NB4 (cell line): ENCODE data around the gene DLD.

Experiments
- DNase-seq: peaks from one replicate; pipeline ENCODE4 v3.0.0; 2010; ENCODE audit warnings: low read depth
- H3K4me3 ChIP-seq: one replicate; pipeline ENCODE4 v1.5.1; 2011; ENCODE audit warnings: mild to moderate bottlenecking, low read depth, low read length, moderate library complexity
- CTCF ChIP-seq: IDR thresholded peaks from one replicate; pipeline ENCODE4 v1.5.1; 2012; ENCODE audit warnings: low read depth, low read length
- MAX ChIP-seq: IDR thresholded peaks from 2 replicates; pipeline ENCODE4 v1.6.1; 2011; ENCODE audit warnings: low read depth, low read length
- MYC ChIP-seq: IDR thresholded peaks from 2 replicates; pipeline ENCODE4 v1.6.1; 2011; ENCODE audit warnings: low read depth, low read length
- POLR2A ChIP-seq: IDR thresholded peaks from 2 replicates; pipeline ENCODE4 v1.6.1; 2011; ENCODE audit warnings: mild to moderate bottlenecking; ENCODE audit not compliant: insufficient read length; ENCODE audit errors: extremely low read depth

Gene DLD

GRCh38 chr7:107936312-107936711, 45.3 kb downstream of the DLD start:
- no peak for DNase-seq
- no peak overlapping the region for H3K4me3 ChIP-seq
- no peak for TF ChIP-seq MYC
- TF ChIP-seq CTCF = no peak
- TF ChIP-seq POLR2A = no peak
- no peak for TF ChIP-seq MAX

- no peak overlapping the region for H3K4me3 ChIP-seq
- no peak for DNase-seq
Measured at GRCh38 chr7:107937531-107937930, 46.5 kb downstream of the DLD start.

GRCh38 chr7:107938456-107939250, 47.7 kb downstream of the DLD start:
- TF ChIP-seq MYC (no peak), POLR2A (no peak), CTCF (no peak), MAX (no peak)
- DNase-seq = no peak
- no peak overlapping the region for H3K4me3 ChIP-seq

More at GRCh38 chr7:107937531-107937930, 46.5 kb downstream of the DLD start:
- TF ChIP-seq POLR2A (no peak), MAX (no peak), MYC (no peak), CTCF (no peak)

- TF ChIP-seq POLR2A = no peak
- no peak for TF ChIP-seq MAX
- TF ChIP-seq MYC = no peak
- TF ChIP-seq CTCF = no peak
- DNase-seq = no peak
- H3K4me3 ChIP-seq = no peak overlapping the region
Measured at GRCh38 chr7:107939573-107940489, 48.8 kb downstream of the DLD start.

GRCh38 chr7:107940951-107941350, 50.0 kb downstream of the DLD start:
- TF ChIP-seq MAX = no peak
- TF ChIP-seq POLR2A = no peak
- no peak for TF ChIP-seq MYC
- no peak for TF ChIP-seq CTCF
- no peak overlapping the region for H3K4me3 ChIP-seq
- DNase-seq = no peak
